Islet precursor cell (in vitro differentiated cells): ENCODE data around the gene SLC12A6.
"Not testable (repeated sequence)": the region's sequence is repeated elsewhere in the genome, so short reads cannot be mapped to it uniquely, and the experiment has no call there.

Experiments
- DNase-seq: peaks from one replicate; pipeline ENCODE4 v3.0.0-alpha.2; 2018

SLC12A6 gene

DNA sequence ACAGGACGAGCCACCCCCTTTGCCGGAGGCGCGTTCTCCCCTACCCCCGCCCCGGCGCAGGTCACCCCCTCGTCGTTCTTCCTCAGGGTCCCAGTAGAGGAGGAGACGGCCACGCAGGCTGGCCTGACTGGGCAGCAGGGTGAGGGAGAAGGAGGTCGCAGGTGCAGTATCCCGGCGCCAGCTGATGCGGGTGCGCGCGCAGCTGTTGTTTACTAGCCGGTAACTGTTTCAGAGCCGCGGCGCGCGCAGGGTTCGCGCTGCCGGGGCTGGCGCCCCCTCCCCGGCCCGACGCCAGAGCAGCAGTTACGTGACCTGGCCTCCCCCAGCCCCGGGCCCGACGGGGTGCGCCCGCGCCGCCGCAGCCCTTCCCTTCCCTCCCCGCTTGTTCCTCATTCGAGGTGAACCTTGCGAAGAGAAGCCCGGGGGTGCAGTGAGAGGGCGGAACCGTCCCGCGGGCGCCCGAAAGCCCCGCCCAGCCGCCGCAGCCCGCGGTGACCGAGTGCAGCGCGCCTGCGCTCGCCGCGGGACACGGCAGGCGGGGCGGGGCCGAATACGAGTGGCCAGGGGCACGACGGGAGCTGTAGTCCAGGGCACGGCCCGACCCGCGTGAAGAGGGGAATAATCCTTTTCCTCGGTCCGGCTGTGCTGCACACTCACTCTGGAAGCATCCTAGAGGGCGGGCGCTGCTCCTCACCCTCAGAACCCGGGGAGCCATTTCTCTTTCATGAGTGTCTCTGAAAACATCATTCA, at the start of gene SLC12A6:
Gene SLC12A6, minus strand, starts transcription at position 225 of the 750 bp plus-strand sequence. CDS start 1,101 bp downstream, outside the sequence.
- peak; percentile 97 for DNase-seq

DNA sequence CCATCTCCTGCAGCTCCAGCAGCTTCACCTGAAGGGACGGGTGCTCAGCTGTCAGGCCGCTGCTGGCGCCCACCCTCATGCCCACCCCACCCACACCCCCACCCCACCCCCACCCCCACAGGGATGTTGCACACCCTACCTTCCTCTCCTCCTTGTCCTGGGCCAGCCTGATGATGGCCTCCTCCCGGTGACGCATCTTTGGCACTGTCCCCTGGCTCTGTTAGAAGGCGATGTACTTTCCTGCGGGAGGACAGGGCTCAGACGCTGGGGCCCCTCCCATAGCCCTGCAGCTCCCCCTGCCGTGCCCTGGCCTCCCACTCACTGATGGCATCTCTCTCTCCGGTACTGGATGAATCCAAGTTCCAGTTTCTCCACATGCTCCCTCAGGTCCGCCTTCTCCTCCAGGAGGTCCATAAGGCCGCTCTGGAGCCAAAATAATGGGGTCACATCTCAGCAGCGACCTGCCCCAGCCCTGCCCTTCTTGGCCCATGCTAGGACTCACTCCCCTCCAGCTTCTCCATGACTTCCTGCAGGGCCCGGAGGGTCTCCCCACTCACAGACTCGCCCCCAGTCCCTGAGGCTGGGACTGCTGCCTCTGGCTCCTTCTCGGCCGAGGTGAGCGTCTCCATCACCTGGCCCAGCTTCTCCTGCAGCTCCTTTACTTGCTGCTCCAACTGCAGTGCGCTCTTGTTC, 44.4 kb upstream of the SLC12A6 start:
- not testable (repeated sequence) for DNase-seq

DNA sequence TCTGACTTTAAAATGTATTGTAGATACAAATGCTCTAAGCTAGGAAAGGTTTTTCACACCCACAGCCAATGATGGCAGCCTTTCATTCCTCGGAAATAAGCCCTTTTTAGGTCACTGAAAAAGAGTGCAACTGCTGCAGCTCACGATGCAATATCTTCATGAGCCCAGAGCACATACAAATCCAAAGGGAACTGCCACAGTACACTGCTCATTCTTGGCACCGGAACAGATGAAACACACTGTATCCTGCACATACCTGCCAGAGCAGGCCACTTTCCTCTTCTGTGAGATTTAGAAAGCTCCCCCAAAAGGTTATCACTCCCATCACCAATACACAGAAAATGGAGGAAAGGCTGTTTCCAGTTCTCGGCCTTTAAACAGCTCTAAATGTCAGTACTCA, 42.9 kb upstream of the SLC12A6 start:
- not testable (repeated sequence) for DNase-seq

DNA sequence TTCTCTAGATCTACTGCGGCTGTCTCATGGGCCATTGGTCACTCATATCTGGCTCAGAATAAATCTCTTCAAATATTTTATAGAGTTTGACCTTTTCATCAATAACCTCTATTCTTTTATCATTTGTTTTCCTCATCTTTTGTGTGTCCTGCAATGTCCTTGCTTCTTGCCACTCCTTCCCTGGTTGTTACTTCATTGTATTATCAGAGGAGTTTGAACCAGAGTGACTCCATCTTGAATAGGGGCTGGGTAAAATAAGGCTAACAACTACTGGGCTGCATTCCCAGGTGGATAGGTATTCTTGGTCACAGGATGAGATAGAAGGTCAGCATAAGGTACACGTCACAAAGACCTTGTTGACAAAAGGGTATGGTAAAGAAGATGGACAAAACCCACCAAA, 39.3 kb upstream of the SLC12A6 start:
- DNase-seq, result no peak

DNA sequence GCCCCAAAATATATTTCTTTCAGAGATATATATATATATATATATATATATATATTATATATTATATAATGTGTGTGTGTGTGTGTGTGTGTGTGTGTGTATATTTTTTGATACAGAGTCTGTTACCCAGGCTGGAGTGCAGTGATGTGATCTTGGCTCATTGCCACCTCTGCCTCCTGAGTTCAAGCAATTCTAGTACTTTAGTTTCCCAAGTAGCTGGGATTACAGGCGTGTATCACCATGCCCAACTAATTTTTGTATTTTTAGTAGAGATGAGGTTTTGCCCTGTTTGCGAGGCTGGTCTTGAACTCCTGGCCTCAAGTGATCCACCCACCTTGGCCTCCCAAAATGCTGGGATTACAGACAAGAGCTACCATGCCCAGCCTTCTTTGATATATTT, 38.0 kb upstream of the SLC12A6 start:
- DNase-seq, result not testable (repeated sequence)

DNA sequence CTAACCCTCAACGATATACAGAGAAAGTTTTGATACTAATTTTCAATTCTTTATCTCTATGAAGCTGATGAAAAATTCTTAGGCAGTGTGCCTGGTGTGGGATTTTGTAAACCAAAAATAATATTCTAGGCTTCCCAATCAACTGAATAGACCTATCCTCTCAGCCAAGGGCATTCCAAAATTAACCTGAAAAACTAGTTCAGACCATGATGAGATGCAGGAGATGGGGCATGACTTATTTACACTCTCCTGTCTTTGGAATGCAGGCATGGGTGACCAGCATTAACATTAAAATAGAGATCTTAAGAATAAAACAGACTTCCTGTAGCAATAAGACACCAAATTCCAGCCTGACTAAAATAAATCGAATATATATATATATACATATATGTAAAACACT, 37.2 kb upstream of the SLC12A6 start:
- DNase-seq, result no peak

DNA sequence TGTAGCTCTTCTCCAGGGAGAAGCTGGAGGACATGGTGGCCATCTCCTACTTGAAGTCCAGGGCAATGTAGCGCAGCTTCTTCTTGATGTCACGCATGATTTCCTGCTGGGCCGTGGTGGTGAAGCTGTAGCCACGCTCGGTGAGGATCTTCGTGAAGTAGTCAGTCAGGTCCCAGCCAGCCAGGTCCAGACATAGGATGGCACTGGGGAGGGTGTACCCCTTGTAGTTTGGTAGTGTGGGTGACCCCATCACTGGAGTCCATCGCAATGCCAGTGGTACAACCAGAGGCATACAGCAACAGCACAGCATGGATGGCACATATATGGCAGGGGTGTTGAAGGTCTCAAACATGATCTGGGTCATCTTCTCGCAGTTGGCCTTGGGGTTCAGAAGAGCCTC, 36.4 kb upstream of the SLC12A6 start:
- DNase-seq, result no peak

DNA sequence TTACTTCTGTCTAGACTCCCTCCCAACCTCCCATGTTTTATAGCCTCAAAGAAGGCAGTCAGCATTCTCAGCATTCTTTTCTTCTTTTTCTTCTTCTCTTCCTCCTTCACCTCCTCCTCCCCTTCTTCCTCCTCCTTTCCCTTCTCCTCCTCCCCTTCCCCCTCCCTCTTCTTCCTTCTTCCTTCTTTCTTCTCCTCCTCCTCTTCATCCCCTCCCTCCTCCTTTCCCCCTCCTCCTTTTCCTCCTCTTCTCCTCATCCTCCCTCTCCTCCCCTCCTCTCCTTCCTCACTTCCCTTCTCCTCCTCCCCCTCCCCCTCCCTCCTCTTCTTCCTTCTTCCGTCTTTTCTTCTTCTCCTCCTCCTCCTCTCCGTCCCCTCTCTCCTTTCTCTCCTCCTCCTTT, 33.1 kb upstream of the SLC12A6 start:
- DNase-seq, result no peak

DNA sequence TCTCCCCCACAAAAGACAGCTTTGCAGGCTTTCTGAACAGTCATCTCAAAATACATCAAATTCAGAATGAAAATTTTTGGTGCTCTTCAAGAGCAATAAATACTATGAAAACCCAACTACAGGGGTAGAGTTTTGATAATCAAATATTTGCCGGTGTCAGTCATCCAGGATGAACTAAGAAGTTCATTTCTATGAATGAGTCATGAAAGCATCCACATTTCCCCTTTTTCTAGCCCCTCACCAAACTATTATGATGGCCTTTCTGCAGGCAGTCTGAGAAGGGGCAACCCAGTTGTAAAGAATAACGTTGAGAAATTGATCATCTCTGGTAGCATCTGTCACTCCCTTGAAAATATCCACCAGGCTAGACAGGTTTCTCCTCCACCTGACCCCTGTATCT, 32.5 kb upstream of the SLC12A6 start:
- no peak for DNase-seq

DNA sequence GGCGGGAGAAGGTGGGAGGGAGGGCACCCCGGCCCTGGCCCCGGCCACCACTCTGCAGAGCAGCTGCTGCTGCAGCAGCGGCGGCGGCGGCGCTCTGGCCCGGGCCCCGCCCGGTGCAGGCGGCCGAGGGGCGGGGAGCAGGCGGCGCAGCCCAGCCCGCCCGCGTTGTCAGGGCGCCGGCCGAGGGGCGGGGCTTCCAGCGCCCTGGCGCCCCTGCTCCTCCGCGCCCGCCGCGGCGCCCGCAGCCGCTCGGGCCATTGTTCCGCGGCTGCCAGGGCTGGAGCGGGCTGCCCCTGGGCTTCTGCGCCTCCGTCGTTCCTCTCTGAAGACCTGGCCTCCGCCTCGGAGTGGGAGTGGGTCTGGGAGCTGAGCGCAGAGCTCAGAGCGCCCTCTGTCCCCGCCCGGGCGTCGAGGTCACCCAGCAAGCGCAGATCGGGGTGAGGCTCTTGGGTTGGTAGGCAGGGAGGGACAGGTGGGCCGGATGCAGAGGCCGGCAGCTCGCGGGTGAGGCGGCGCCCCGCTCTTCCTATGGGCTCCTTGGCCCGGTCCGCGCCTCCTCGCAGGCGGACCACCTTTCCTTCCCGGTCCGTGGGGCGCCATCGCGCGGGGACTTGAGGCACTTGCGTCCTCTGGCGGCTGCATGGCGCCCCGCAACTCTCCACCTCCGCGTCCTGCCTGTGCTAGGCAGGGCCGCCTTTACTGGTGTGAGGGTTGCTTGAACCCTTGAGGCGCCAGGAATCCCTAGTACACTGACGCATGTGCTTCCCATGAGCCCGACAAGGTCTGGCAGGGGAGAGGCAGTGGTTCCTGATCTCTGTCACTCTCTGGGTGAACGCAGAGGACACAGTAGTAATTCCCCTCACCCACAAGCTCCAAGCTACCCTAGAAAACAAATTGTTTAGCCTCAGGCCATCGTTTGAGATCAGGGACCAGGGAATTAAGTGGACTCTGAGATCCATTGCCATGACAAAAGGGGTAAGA, 29.8 kb upstream of the SLC12A6 start, which contains the start of gene LPCAT4:
Gene LPCAT4, minus strand, starts transcription at position 96 of the 981 bp plus-strand sequence. CDS start 96 bp downstream, outside the sequence.
- DNase-seq, result peak; percentile 93

DNA sequence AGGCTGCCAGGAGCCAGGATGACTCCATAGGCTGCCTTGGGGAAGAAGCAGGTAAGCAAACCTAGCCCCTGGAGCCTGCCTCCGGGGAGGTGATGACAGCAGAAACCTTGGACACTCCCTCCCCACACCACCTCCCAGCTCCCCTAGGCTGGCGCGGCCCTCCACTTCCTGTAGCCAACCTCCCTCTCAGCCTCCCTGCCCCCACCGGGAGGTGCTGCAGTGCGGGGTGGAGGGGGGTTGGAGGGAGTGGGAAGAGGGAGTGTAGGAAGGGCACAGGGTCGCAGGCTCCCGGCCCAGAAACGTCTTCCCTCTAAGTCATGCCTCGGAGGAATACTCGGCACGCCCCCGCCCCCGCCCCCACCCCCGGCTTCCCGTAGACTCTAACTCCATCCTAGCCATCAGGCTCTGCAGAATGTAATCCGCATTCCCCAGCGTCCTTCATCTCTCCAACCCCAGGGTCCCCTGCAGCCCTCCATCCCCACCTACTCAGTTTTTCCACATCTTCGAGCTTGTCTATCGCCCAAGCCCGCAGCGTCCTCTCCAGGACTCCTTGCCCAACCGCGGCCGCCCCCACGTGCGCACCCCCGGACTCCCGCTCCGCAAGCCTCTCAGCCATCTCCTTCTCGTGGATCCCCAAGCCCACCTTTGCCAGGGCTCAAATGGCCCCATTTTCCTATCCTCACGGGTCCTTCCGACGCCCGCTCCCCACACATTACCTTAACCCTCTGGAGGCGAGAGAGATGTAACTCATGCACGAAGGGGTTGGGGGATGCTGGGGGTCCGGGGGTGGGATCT, 28.9 kb upstream of the SLC12A6 start:
- DNase-seq, result peak; percentile 95

DNA sequence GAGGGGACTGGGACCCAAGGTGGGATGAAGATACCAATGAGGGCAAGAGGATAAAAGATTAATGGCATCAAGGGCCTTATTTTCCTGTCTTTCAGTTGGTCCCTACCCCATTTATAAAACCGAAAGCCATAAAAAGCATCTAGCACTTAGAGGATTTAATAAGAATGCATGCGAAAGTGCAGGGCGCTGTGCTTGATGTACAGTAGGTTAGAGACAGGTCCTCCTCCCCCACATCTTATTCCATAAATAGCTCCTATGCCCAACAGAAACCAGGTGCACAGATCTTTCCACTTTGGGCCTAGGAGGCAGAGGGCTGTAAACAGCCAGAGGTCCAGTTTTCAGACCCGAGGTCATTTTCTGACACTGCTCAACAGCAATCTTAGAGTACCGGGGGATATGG, 28.3 kb upstream of the SLC12A6 start:
- no peak for DNase-seq

DNA sequence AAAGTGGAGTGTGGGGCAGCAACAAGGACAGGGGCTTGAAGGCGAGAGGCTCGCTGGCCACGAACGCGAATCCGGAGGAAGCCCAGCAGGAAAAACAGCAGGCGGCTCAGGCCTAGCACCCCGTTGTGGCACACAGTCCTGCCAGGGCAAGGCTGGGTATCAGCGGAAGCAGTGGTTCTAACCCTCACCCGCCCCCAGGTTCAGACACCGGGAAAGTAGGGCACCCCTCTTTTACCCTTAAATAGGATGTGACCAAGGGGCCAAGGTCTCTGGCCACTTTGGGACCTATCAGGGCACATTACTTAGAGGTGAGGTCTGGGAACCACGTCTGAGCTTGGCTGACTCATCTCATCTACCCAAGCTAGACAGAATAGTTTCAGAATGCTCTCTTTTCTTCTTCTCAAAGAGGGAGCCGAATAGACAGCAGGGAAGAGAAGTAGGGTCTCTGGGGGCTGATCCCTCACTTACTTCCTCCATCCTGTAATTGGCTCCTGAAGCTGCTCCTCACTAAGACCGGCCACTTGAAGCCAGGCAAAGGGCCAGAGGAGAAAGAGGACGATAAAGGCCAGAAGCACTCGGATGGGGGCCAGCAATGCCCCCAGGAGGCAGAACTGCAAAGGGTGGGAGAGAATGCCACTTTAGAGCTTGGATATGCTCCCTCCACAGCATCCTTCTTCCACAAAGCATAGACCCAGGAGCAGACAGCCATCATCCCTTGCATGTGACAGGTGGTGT, 27.7 kb upstream of the SLC12A6 start:
- no peak for DNase-seq

DNA sequence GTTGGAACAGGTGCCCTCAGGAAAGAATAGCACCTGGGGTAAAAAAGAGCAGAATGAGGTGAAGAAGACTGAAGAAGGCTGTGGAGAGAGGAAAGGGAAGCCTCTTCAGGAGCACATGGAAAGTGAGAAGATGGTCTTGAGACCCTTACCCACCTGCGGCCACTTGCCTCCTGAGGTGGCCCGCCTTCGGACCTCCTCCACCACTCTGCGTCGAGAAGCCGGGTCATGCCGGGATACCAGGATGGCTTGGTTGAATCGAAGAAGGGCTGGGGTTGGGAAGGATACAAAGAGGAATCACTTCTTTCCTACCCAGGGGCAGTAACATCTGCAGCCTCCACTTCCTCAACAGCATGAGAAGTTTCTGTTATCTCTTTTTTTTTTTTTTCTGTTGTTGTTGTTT, 26.5 kb upstream of the SLC12A6 start:
- no peak for DNase-seq

DNA sequence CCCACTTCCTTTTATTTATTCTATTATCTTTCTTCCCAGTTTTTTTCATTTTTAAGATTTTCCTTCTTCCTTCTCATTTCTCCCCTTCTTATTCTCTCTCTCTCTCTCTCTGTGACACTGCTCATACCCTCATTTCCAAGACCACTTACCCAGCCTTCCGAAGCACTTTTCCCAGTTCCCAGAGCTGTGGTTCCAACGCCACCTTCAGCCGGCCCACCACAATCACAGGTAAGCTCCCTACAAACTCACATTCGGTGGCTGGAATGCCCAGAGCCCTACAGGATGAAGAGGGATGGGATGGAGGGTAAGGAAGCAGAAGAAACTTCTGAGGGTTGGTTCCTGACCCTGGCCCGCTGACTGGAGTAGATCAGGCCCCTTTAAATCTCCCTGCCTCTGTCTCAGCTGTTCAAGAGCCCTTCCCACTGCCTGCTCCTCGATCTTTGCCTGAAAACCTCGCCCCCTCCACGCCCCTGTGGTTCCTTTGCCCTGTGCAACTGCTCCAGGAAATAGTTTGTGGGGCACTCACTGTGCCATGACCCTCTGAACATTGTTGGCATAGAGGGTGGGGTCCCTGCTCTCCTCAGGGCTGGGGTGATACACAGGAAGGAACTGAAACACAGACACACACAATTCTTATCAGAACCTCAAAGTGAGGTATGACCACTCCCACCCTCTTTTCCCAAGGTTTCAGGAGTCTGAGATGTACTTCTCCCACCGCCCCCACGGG, 24.6 kb upstream of the SLC12A6 start:
- no peak for DNase-seq

DNA sequence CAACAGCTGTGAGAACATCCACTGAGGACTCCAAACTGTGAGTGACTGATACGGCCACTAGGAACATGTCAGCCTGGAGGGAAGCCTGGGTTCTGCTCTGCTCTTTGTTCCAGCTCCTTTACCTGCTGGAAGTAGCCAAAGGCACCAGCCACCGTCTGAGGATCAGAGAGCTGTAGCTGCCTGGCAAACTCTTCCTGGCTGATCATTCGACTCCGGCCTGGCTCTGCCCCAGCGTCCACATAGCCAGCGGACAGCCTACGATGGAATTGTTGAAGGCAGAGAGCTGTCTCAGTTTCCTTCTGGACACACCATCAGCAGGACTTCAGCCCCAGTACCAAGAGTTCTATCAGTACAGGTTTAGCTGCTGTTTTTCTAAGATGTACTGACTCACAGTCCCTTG, 23.7 kb upstream of the SLC12A6 start:
- no peak for DNase-seq

DNA sequence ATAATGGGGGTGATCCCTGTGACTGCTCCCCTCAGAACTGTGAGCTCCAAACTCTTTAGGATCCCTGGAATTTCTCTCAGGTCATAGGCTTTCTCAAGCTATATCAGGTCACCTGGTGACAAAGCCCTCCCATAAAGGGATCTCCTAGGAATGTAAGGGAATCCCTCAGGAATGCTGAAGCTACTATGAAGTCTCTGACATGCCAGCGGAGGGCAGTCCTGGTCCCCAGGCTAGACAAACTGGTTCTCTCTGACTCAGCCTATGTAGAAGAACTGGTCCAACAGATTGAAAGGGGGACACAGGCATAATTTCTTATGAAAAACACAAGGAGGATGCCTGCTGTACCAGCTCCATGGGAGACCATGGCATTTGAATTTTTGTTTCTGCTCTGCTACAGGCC, 22.7 kb upstream of the SLC12A6 start:
- DNase-seq, result peak; percentile 95

DNA sequence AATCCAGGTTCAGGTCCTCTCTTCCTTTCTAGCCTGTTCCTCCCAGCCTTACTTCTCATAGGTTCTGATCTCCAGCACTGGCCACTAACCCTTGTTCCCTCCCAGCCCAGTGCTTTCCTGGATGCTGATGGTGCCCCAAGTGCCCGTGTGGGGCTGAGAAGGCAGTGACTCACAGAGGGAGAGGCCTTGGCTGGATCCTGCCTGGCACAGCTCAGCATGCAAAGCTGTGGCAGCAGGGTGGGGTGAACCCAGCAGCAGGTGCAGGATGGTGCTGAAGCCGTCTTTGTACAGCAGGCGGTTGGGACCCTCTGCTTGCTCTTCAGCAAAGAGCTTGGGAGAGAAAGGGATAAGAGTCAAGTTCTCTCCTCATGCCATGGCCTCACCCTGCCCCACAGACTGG, 21.8 kb upstream of the SLC12A6 start:
- no peak for DNase-seq

DNA sequence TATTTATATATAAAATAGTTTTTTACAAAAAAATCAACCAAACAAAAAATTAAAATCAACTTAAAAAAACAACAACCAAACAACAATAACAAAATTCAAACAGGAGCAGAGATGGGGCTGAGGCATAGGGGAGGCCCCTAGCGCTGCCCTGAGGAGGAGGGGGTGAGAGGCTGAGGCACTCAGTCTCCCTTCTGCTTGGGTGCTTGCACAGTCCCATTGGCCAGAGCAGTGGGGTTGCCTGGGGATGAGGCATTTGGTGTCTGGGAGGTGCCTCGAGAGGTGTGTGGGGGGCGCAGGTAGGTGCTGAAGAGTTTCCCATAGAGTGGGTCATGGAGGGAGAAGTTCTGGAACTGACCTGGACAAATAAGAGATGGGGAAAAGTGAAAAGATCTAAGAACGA, 21.4 kb upstream of the SLC12A6 start:
- DNase-seq, result no peak

DNA sequence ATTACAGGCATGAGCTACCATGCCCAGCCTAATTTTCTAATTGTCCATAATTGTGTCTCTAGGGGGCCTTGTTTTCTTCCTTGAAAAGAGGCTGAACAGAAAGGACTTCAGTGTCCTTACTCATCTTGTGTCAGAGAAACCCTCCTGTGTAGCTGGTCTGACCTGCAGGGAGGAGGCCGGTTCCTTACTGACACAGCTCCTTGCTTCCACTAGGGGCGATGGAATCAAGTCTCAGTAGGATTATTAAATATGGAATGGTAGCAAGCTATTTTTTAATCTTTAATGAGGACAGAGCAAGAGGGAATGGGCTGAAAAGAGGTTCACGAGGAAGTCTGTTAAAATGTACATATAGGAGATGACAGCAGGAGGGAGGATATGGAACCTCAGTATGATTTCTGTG, 20.8 kb upstream of the SLC12A6 start:
- DNase-seq, result no peak

DNA sequence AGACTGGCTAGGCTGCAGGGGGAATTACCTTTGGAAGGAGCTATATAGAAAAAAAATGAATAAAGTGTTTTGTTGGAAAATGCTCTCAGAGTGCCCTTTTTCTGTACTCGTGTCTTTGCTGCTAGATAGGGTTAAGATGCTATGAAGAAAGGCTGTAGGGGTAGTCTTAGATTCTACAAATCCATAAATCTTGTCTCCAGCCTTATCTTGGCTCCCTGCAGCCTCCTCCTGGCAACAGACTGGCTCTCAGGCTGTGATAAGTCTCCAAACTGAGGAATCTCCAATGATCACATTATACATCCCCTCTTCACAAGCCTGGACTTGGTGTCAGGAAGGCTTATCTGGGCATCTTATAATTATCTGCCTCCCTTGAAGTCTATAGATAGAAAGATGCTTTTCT, 20.1 kb upstream of the SLC12A6 start:
- no peak for DNase-seq
